Pancreas (tissue), 10 donors: ENCODE results near the gene AFAP1L2. TPM values are rescaled to one million over a fixed set of nuclear protein-coding genes. Genes with fewer than 3 reads are reported as not detected.
A peak's percentile ranks its signal among the peaks of the same experiment; 100 is the strongest.

Experiments
- ATAC-seq, 4 donors: fragments of 200-7000 bp; cut with Tn5 transposase; one replicate each; pipeline versions ENCODE4 v1.8.0 to v1.9.1; 2020; ENCODE audit warnings: mild to moderate bottlenecking in 4 of 4, moderate library complexity in 4 of 4
- DNase-seq, 6 donors: peaks; one replicate each; pipeline ENCODE4 v3.0.0-alpha.2; 2020
- FAIRE-seq: peaks from 2 replicates; lab custom pipeline; 2012; peaks lifted over from hg19 to GRCh38; lab: Jason Lieb, UNC
- H3K27ac ChIP-seq, 4 donors: fragments of 200-600 bp; sonication (generic); 1 replicate in 3 of 4; 2 replicates in 1 of 4; pipeline versions ENCODE4 v1.5.0 to v1.8.0; 2020
- H3K27me3 ChIP-seq, 4 donors: fragments of 200-600 bp; one replicate each; pipeline ENCODE4 v1.8.0; 2021
- H3K36me3 ChIP-seq, 3 donors: fragments of 200-600 bp; sonication (generic) in 1 of 3; one replicate each; pipeline versions ENCODE4 v1.5.0 to v1.8.0; 2020 to 2021
- H3K4me1 ChIP-seq, 3 donors: fragments of 200-600 bp; one replicate each; pipeline ENCODE4 v1.8.0; 2021
- H3K4me3 ChIP-seq, 4 donors: fragments of 200-600 bp; sonication (generic) in 2 of 4; one replicate each; pipeline versions ENCODE4 v1.5.0 to v1.8.0; 2020 to 2021
- H3K9me3 ChIP-seq, 4 donors: fragments of 200-600 bp; one replicate each; pipeline ENCODE4 v1.8.0; 2021
- CTCF ChIP-seq, 4 donors: fragments of 200-600 bp; sonication (generic) in 3 of 4; IDR thresholded peaks; one replicate each; pipeline versions ENCODE4 v1.5.0 to v1.8.0; 2021; ENCODE audit warnings: antibody characterized with exemption in 4 of 4
- WGBS, 2 donors: extraction: QIAGEN DNeasy Blood & Tissue Kit; methylation state at CpG; one replicate each; pipeline ENCODE4 v1.1.7; 2013; 5-methylcytosine and 5-hydroxymethylcytosine counted together
- intact Hi-C, 3 donors: fragments of 100-400 bp; cut with DNase I; formaldehyde crosslinking; loops; one replicate each; pipeline versions ENCODE4 v1.11.1 to v1.14.2; 2022
- polyA plus RNA-seq, 2 donors: library from polyadenylated mRNA; stranded (reverse); fragments of 200-250 nt; gene quantifications; one replicate each; pipeline ENCODE4 v1.2.3, GENCODE V29; 2013
- total RNA-seq, 6 donors: library from RNA; stranded (reverse); fragmentation: NEBNext Ultra II Directional in 4 of 6; extraction: Animal tissue kit (Norgen Biotek cat#: 25700) in 4 of 6; gene quantifications; one replicate each; pipeline versions ENCODE4 v1.2.1 to v1.2.4, GENCODE V29; 2021 to 2023
- donor health status: healthy with polysubstance abuse.
- donor health status: DM: no; HTN: no; CAD: no; lungs with moderate emphysema.
- donor health status: DM: no; HTN: no; CAD: no.
- donor health status: control.
- donor health status: control.
- donor health status: Bipolar disorder and iron deficiency.
- donor health status: DM: yes; HTN: yes; CAD: no.
- donor health status: DM: no; HTN: no; CAD: no.
- donor health status: DM: no; HTN: no; CAD: no.
- donor health status: DM: yes; HTN: yes; CAD: no.

AFAP1L2 gene
- total and polyA plus RNA-seq, 8 donors = 3.3 to 19.9 (median 5.3) TPM

- WGBS, 2 donors = 87 to 92% methylated on average over 15 of the region's 15 CpGs
- Histone ChIP-seq H3K4me1 (no peaks in the 10 kb centered on the region), H3K27me3 (no peaks in the 10 kb centered on the region), H3K27ac (no peak overlapping the region), H3K4me3 (no peak overlapping the region), H3K36me3 (no peaks in the 10 kb centered on the region), H3K9me3 (no peaks in the 10 kb centered on the region)
- peak in 1 of 6 donors; percentile 35 for DNase-seq
- TF ChIP-seq CTCF (IDR thresholded peaks at IDR 0.05) = no peak
- FAIRE-seq = no peak
- intact Hi-C loops = no loop called here
- no peak for ATAC-seq
Measured at GRCh38 chr10:114327537-114328440, 76.5 kb downstream of the AFAP1L2 start.

DNA sequence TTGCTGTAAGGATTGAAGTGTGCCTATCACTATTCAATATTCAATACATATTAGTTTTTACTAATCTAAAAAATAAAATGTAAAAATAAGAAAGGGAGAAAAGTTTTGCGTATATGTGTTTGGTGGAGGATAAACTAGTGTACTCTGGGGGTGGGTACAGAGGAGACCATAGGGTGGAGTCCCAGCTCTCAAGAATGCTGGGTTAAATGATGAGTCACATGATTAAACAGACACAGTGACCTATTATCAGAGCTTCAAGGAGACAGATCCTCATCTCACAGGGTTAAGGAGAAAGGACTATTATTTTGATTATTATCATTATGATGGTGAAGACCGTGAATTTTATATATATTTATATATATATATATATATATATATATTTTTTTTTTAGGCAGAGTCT is 77.5 kb downstream of the AFAP1L2 start:
- no peak for TF ChIP-seq CTCF (IDR thresholded peaks at IDR 0.05)
- 92 to 95% methylated on average over 2 of the region's 2 CpGs for WGBS, 2 donors
- ATAC-seq = no peak
- no peak for DNase-seq
- H3K4me1 ChIP-seq = no peaks in the 10 kb centered on the region
- no peaks in the 10 kb centered on the region for H3K27me3 ChIP-seq
- no peaks in the 10 kb centered on the region for H3K36me3 ChIP-seq
- no peak for FAIRE-seq
- intact Hi-C loops = no loop called here
- no peak overlapping the region for H3K4me3 ChIP-seq
- no peaks in the 10 kb centered on the region for H3K9me3 ChIP-seq
- H3K27ac ChIP-seq = no peak overlapping the region

DNA sequence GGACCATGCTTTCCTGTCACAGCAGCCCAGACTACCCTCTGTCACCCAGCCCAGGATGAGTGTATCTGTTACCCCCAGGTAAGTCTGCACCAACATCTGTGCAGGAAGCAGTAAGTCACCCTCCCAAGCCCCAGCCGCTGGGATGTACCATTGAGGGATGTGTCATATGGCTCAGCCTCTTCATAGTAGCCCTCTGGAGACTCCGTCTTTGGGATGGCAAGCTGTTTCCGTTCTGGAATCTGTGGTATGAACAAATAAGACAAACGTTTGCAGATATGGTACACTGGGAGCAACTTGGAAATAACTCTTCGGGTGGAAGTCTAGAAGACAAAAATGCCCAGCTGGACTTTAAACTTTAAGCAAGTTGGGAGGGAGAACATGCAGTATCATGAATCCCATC is 81.3 kb downstream of the AFAP1L2 start:
- Histone ChIP-seq H3K27ac (no peak overlapping the region), H3K9me3 (no peaks in the 10 kb centered on the region), H3K27me3 (no peaks in the 10 kb centered on the region), H3K36me3 (no peaks in the 10 kb centered on the region), H3K4me3 (no peak overlapping the region), H3K4me1 (no peaks in the 10 kb centered on the region)
- TF ChIP-seq CTCF (IDR thresholded peaks at IDR 0.05) = no peak
- intact Hi-C loops = no loop called here
- 69 to 74% methylated on average over 5 of the region's 5 CpGs for WGBS, 2 donors
- ATAC-seq (no peak), FAIRE-seq (no peak), DNase-seq (peak in 1 of 6 donors; percentile 20)

GRCh38 chr10:114322344-114322743 is 82.0 kb downstream of the AFAP1L2 start:
- no peak for DNase-seq

More at GRCh38 chr10:114322344-114322743, 82.0 kb downstream of the AFAP1L2 start:
- Histone ChIP-seq H3K27ac (no peak overlapping the region), H3K4me1 (no peaks in the 10 kb centered on the region), H3K27me3 (no peaks in the 10 kb centered on the region), H3K4me3 (no peak overlapping the region), H3K9me3 (no peaks in the 10 kb centered on the region), H3K36me3 (no peaks in the 10 kb centered on the region)
- intact Hi-C loops = no loop called here
- FAIRE-seq = no peak
- TF ChIP-seq CTCF (IDR thresholded peaks at IDR 0.05) = no peak
- WGBS, 2 donors = 86 to 90% methylated on average over 5 of the region's 5 CpGs
- no peak for ATAC-seq
